ENCODE measurements around the gene MACROD2. TPM values are rescaled to one million over a fixed set of nuclear protein-coding genes. Genes with fewer than 3 reads are reported as not detected.

Gene MACROD2
- total and polyA plus RNA-seq, 2 experiments from 2014 or later: 2.8 to 4.3 TPM

DNA sequence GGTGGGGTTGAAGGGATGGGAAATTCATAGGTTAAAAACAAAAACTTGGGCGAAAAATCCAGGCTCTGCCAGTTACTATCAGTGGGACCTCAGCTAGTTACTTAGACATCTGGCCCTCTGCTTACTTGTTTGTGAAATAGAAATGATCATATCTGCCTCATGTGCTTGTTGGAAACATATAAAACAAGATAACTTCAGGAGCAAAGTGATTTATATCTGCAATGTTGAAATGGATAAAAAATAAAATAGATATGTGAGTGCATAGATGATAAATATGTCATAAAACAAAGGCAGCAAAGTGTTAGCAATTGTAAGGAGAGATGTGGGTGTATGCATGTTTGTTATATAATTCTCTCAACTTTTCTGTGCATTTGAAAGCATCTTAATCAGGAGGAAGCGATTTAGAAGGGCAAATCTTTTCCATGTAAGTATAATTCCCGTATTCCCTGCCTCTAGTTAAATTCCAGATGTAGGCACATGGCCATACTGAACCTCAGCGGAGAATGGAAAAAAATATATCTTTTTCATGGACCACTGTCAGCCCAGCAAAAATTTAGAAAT, 921.1 kb downstream of the MACROD2 start:
- Mint-ChIP-seq H3K27me3 (ENCODE audit: insufficient read depth, low read depth, poor library complexity) (no peaks in the 10 kb centered on the region), H3K4me1 (peaks cover 40% of the 10 kb centered on the region), H3K4me3 (no peak overlapping the region), H3K27ac (no peak overlapping the region), H3K36me3 (ENCODE audit: low read depth) (no peaks in the 10 kb centered on the region), H3K9me3 (no peaks in the 10 kb centered on the region)
- H3K4me1 ChIP-seq (ENCODE audit: insufficient read depth): peaks cover 23% of the 10 kb centered on the region; the same call in 1 of the 2 replicates
- H3K4me2 ChIP-seq: no peak overlapping the region
- 0 out of 2 replicates have a peak overlapping the region, but pooled peaks have one; percentile 24 for H2AFZ ChIP-seq
- no peak overlapping the region for H3K27ac ChIP-seq (ENCODE audit: low read depth)
- no peaks in the 10 kb centered on the region for H3F3A ChIP-seq (replicated peaks; ENCODE audit: low read depth)
- no peaks in the 10 kb centered on the region; the same call in 1 of the 2 replicates for H3K9me2 ChIP-seq (ENCODE audit: insufficient read depth)
- TF ChIP-seq, protein P1, sequence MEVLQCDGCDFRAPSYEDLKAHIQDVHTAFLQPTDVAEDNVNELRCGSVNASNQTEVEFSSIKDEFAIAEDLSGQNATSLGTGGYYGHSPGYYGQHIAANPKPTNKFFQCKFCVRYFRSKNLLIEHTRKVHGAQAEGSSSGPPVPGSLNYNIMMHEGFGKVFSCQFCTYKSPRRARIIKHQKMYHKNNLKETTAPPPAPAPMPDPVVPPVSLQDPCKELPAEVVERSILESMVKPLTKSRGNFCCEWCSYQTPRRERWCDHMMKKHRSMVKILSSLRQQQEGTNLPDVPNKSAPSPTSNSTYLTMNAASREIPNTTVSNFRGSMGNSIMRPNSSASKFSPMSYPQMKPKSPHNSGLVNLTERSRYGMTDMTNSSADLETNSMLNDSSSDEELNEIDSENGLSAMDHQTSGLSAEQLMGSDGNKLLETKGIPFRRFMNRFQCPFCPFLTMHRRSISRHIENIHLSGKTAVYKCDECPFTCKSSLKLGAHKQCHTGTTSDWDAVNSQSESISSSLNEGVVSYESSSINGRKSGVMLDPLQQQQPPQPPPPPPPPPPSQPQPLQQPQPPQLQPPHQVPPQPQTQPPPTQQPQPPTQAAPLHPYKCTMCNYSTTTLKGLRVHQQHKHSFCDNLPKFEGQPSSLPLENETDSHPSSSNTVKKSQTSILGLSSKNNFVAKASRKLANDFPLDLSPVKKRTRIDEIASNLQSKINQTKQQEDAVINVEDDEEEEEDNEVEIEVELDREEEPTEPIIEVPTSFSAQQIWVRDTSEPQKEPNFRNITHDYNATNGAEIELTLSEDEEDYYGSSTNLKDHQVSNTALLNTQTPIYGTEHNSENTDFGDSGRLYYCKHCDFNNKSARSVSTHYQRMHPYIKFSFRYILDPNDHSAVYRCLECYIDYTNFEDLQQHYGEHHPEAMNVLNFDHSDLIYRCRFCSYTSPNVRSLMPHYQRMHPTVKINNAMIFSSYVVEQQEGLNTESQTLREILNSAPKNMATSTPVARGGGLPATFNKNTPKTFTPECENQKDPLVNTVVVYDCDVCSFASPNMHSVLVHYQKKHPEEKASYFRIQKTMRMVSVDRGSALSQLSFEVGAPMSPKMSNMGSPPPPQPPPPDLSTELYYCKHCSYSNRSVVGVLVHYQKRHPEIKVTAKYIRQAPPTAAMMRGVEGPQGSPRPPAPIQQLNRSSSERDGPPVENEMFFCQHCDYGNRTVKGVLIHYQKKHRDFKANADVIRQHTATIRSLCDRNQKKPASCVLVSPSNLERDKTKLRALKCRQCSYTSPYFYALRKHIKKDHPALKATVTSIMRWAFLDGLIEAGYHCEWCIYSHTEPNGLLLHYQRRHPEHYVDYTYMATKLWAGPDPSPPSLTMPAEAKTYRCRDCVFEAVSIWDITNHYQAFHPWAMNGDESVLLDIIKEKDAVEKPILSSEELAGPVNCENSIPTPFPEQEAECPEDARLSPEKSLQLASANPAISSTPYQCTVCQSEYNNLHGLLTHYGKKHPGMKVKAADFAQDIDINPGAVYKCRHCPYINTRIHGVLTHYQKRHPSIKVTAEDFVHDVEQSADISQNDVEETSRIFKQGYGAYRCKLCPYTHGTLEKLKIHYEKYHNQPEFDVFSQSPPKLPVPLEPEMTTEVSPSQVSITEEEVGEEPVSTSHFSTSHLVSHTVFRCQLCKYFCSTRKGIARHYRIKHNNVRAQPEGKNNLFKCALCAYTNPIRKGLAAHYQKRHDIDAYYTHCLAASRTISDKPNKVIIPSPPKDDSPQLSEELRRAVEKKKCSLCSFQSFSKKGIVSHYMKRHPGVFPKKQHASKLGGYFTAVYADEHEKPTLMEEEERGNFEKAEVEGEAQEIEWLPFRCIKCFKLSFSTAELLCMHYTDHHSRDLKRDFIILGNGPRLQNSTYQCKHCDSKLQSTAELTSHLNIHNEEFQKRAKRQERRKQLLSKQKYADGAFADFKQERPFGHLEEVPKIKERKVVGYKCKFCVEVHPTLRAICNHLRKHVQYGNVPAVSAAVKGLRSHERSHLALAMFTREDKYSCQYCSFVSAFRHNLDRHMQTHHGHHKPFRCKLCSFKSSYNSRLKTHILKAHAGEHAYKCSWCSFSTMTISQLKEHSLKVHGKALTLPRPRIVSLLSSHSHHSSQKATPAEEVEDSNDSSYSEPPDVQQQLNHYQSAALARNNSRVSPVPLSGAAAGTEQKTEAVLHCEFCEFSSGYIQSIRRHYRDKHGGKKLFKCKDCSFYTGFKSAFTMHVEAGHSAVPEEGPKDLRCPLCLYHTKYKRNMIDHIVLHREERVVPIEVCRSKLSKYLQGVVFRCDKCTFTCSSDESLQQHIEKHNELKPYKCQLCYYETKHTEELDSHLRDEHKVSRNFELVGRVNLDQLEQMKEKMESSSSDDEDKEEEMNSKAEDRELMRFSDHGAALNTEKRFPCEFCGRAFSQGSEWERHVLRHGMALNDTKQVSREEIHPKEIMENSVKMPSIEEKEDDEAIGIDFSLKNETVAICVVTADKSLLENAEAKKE (CRISPR knock-in tag; IDR thresholded peaks at IDR 0.05): no peak
- TF ChIP-seq, protein P2, sequence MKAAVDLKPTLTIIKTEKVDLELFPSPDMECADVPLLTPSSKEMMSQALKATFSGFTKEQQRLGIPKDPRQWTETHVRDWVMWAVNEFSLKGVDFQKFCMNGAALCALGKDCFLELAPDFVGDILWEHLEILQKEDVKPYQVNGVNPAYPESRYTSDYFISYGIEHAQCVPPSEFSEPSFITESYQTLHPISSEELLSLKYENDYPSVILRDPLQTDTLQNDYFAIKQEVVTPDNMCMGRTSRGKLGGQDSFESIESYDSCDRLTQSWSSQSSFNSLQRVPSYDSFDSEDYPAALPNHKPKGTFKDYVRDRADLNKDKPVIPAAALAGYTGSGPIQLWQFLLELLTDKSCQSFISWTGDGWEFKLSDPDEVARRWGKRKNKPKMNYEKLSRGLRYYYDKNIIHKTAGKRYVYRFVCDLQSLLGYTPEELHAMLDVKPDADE (IDR thresholded peaks at IDR 0.05): no peak
- TF ChIP-seq, protein P3, sequence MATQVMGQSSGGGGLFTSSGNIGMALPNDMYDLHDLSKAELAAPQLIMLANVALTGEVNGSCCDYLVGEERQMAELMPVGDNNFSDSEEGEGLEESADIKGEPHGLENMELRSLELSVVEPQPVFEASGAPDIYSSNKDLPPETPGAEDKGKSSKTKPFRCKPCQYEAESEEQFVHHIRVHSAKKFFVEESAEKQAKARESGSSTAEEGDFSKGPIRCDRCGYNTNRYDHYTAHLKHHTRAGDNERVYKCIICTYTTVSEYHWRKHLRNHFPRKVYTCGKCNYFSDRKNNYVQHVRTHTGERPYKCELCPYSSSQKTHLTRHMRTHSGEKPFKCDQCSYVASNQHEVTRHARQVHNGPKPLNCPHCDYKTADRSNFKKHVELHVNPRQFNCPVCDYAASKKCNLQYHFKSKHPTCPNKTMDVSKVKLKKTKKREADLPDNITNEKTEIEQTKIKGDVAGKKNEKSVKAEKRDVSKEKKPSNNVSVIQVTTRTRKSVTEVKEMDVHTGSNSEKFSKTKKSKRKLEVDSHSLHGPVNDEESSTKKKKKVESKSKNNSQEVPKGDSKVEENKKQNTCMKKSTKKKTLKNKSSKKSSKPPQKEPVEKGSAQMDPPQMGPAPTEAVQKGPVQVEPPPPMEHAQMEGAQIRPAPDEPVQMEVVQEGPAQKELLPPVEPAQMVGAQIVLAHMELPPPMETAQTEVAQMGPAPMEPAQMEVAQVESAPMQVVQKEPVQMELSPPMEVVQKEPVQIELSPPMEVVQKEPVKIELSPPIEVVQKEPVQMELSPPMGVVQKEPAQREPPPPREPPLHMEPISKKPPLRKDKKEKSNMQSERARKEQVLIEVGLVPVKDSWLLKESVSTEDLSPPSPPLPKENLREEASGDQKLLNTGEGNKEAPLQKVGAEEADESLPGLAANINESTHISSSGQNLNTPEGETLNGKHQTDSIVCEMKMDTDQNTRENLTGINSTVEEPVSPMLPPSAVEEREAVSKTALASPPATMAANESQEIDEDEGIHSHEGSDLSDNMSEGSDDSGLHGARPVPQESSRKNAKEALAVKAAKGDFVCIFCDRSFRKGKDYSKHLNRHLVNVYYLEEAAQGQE (IDR thresholded peaks at IDR 0.05; ENCODE audit: unreplicated experiment): no peak
- TF ChIP-seq EZH2phosphoT487 (IDR thresholded peaks at IDR 0.05; ENCODE audit: unreplicated experiment): no peak
- TF ChIP-seq JUNB (IDR thresholded peaks at IDR 0.05; ENCODE audit: unreplicated experiment): no peak
- TF ChIP-seq STAT1 (IDR thresholded peaks at IDR 0.05; ENCODE audit: unreplicated experiment): no peak
- TF ChIP-seq NANOG (IDR thresholded peaks at IDR 0.05; ENCODE audit: borderline replicate concordance): no peak
- no peak for TF ChIP-seq POLR2AphosphoS5 (IDR thresholded peaks at IDR 0.05; ENCODE audit: low read depth)
- TF ChIP-seq ZNF114 (CRISPR knock-in tag; IDR thresholded peaks at IDR 0.05): no peak
- TF ChIP-seq ZNF331 (CRISPR knock-in tag; IDR thresholded peaks at IDR 0.05; ENCODE audit: low read depth): no peak
- TF ChIP-seq, protein P4, sequence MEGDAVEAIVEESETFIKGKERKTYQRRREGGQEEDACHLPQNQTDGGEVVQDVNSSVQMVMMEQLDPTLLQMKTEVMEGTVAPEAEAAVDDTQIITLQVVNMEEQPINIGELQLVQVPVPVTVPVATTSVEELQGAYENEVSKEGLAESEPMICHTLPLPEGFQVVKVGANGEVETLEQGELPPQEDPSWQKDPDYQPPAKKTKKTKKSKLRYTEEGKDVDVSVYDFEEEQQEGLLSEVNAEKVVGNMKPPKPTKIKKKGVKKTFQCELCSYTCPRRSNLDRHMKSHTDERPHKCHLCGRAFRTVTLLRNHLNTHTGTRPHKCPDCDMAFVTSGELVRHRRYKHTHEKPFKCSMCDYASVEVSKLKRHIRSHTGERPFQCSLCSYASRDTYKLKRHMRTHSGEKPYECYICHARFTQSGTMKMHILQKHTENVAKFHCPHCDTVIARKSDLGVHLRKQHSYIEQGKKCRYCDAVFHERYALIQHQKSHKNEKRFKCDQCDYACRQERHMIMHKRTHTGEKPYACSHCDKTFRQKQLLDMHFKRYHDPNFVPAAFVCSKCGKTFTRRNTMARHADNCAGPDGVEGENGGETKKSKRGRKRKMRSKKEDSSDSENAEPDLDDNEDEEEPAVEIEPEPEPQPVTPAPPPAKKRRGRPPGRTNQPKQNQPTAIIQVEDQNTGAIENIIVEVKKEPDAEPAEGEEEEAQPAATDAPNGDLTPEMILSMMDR (conservative IDR thresholded peaks at IDR 0.05; ENCODE audit: low read depth in 2 of 2): no peak
- no peaks in the 10 kb centered on the region for H4K20me1 ChIP-seq (replicated peaks; ENCODE audit: insufficient read depth)
- DNase-seq (ENCODE audit: low spot score): no peak
- ATAC-seq: no peak
- H3K4me3 ChIP-seq: no peak overlapping the region
- no peaks in the 10 kb centered on the region for H3K79me2 ChIP-seq (replicated peaks; ENCODE audit: insufficient read depth)
- H3K36me3 ChIP-seq (ENCODE audit: insufficient read depth): no peaks in the 10 kb centered on the region
- no peaks in the 10 kb centered on the region for H3K27me3 ChIP-seq (ENCODE audit: insufficient read depth)

All from GM23338 (cell line).